Measurements from ENCODE around the gene PER3. TPM values are rescaled to one million over a fixed set of nuclear protein-coding genes. Genes with fewer than 3 reads are reported as not detected.

Gene PER3
- total RNA-seq, 2 experiments from 2014 or later, result 1.6 to 2.1 TPM

- Mint-ChIP-seq H3K36me3 (ENCODE audit: low read depth) (no peaks in the 10 kb centered on the region), H3K27ac (no peak overlapping the region), H3K4me3 (no peak overlapping the region), H3K4me1 (no peaks in the 10 kb centered on the region), H3K27me3 (peaks cover 22% of the 10 kb centered on the region), H3K9me3 (no peaks in the 10 kb centered on the region)
- ChIA-PET CTCF (interaction anchor here (0.6 to 1.5 kb wide), 2 partner anchors 8 to 941 kb away, joined by 4 to 5 read pairs; no protein-coding TSS in a partner anchor), POLR2A (no interaction called here)
- no peak for DNase-seq
These were observed 23.0 kb upstream of the PER3 start for GRCh38 chr1:7761103-7761502.

- Mint-ChIP-seq H3K4me1 (peaks cover 9% of the 10 kb centered on the region), H3K27ac (no peak overlapping the region), H3K9me3 (no peaks in the 10 kb centered on the region), H3K27me3 (peaks cover 36% of the 10 kb centered on the region), H3K36me3 (ENCODE audit: low read depth) (no peaks in the 10 kb centered on the region), H3K4me3 (no peak overlapping the region)
- DNase-seq, result no peak
- CTCF ChIA-PET, result interaction anchor here (1.0 to 1.4 kb wide), 2 partner anchors 14 to 84 kb away, joined by 3 to 4 read pairs; no protein-coding TSS in a partner anchor
- POLR2A ChIA-PET, result no interaction called here
These were observed 16.9 kb upstream of the PER3 start for GRCh38 chr1:7767176-7767575.

- ChIA-PET POLR2A (no interaction called here), CTCF (interaction anchor here (1.7 kb wide), 1 partner anchor 16 kb away, joined by 7 read pairs; no protein-coding TSS in a partner anchor)
- H3K27me3 Mint-ChIP-seq, result peaks cover 29% of the 10 kb centered on the region
These were observed 15.5 kb upstream of the PER3 start for GRCh38 chr1:7768583-7768982.

DNA sequence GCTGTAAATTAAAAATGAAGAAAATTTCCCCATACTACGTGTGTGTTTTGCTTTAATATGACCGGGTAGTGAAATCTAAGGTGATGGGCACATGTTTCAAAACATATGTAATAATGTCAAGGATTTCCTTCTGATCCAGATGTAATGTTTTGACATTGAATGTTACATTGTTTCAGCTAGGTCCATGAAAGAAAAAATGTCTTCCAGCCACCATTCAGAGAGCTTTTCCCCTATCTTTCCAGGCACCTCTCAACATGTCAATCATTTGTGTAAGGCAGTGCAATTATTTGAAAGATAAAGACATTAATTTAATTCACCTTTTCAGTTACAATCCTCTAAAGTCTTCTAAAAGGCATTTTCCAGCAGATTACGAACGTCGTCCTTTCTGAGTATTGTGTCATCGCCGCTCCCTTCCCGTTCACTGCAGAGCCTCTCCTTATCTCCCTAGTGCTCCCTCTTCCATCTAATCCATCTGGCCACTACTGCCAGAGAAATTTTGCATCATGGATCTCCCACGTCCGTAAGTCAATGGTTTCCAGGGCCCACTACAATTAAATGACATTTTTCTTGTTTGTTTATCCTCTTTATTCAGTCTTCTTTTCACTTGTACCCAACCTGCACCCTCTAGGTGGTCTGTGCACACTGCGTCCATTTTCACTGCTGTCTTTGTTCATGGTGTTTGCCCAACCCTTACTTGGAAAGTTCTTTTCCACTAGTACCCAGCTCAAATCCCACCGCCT, 14.2 kb upstream of the PER3 start:
- ChIA-PET POLR2A (no interaction called here), CTCF (interaction anchor here (1.7 kb wide), 1 partner anchor 17 kb away, joined by 7 read pairs; no protein-coding TSS in a partner anchor)
- peaks cover 27% of the 10 kb centered on the region for H3K4me1 Mint-ChIP-seq
- no peaks in the 10 kb centered on the region for H3K9me3 Mint-ChIP-seq
- peaks cover 15% of the 10 kb centered on the region for H3K36me3 Mint-ChIP-seq (ENCODE audit: low read depth)
- peaks cover 29% of the 10 kb centered on the region for H3K27me3 Mint-ChIP-seq
- no peak for DNase-seq
- H3K27ac Mint-ChIP-seq, result peak overlapping the region; percentile 37
- H3K4me3 Mint-ChIP-seq, result peak overlapping the region; percentile 21

More at GRCh38 chr1:7768583-7768982, 15.5 kb upstream of the PER3 start:
- H3K36me3 Mint-ChIP-seq (ENCODE audit: low read depth), result peaks cover 5% of the 10 kb centered on the region
- no peak overlapping the region for H3K4me3 Mint-ChIP-seq
- peaks cover 22% of the 10 kb centered on the region for H3K4me1 Mint-ChIP-seq
- no peaks in the 10 kb centered on the region for H3K9me3 Mint-ChIP-seq
- no peak overlapping the region for H3K27ac Mint-ChIP-seq
- DNase-seq, result no peak

- Mint-ChIP-seq H3K4me1 (peaks cover 31% of the 10 kb centered on the region), H3K36me3 (ENCODE audit: low read depth) (peaks cover 18% of the 10 kb centered on the region), H3K27ac (peak overlapping the region; percentile 83), H3K9me3 (no peaks in the 10 kb centered on the region), H3K4me3 (peak overlapping the region; percentile 79), H3K27me3 (peaks cover 29% of the 10 kb centered on the region)
- DNase-seq, result no peak
- CTCF ChIA-PET, result no interaction called here
- POLR2A ChIA-PET, result no interaction called here
These were observed 13.5 kb upstream of the PER3 start for GRCh38 chr1:7770669-7770996.

- ChIA-PET POLR2A (no interaction called here), CTCF (interaction anchor here (0.5 kb wide), 1 partner anchor 170 kb away, joined by 3 read pairs; no protein-coding TSS in a partner anchor)
- H3K36me3 Mint-ChIP-seq (ENCODE audit: low read depth), result peaks cover 20% of the 10 kb centered on the region
- DNase-seq, result peak; percentile 87
- H3K9me3 Mint-ChIP-seq, result no peaks in the 10 kb centered on the region
- peak within 1 kb of the TSS; percentile 89 for H3K27ac Mint-ChIP-seq
- H3K4me3 Mint-ChIP-seq, result peak within 1 kb of the TSS; percentile 81
- peaks cover 32% of the 10 kb centered on the region for H3K4me1 Mint-ChIP-seq
- H3K27me3 Mint-ChIP-seq, result peaks cover 28% of the 10 kb centered on the region
These were observed 12.9 kb upstream of the PER3 start, which contains the start of gene VAMP3 for GRCh38 chr1:7770997-7771822. Gene VAMP3 (plus strand): TSS chr1:7771296. CDS start chr1:7771384, 88 bp downstream.

GRCh38 chr1:7771823-7772299, 12.2 kb upstream of the PER3 start:
- peaks cover 21% of the 10 kb centered on the region for H3K27me3 Mint-ChIP-seq
- H3K36me3 Mint-ChIP-seq (ENCODE audit: low read depth), result peaks cover 24% of the 10 kb centered on the region
- CTCF ChIA-PET, result interaction anchor here (0.5 kb wide), 1 partner anchor 170 kb away, joined by 3 read pairs; no protein-coding TSS in a partner anchor
- POLR2A ChIA-PET, result no interaction called here
- no peak for DNase-seq
- H3K27ac Mint-ChIP-seq, result peak overlapping the region; percentile 89
- no peaks in the 10 kb centered on the region for H3K9me3 Mint-ChIP-seq
- H3K4me3 Mint-ChIP-seq, result peak overlapping the region; percentile 81
- peaks cover 34% of the 10 kb centered on the region for H3K4me1 Mint-ChIP-seq

- no peak overlapping the region for H3K27ac Mint-ChIP-seq
- H3K4me1 Mint-ChIP-seq, result peaks cover 42% of the 10 kb centered on the region
- H3K27me3 Mint-ChIP-seq, result no peaks in the 10 kb centered on the region
- no peak for DNase-seq
- H3K9me3 Mint-ChIP-seq, result no peaks in the 10 kb centered on the region
- peaks cover 53% of the 10 kb centered on the region for H3K36me3 Mint-ChIP-seq (ENCODE audit: low read depth)
- CTCF ChIA-PET, result no interaction called here
- H3K4me3 Mint-ChIP-seq, result no peak overlapping the region
- POLR2A ChIA-PET, result no interaction called here
These were observed 6.5 kb upstream of the PER3 start for GRCh38 chr1:7777591-7777990.

GRCh38 chr1:7778133-7778628, 5.9 kb upstream of the PER3 start:
- H3K4me3 Mint-ChIP-seq, result no peak overlapping the region
- no peak for DNase-seq
- H3K27ac Mint-ChIP-seq, result no peak overlapping the region
- no peaks in the 10 kb centered on the region for H3K27me3 Mint-ChIP-seq
- H3K9me3 Mint-ChIP-seq, result no peaks in the 10 kb centered on the region
- ChIA-PET CTCF (no interaction called here), POLR2A (no interaction called here)
- peaks cover 51% of the 10 kb centered on the region for H3K36me3 Mint-ChIP-seq (ENCODE audit: low read depth)
- peaks cover 41% of the 10 kb centered on the region for H3K4me1 Mint-ChIP-seq

GRCh38 chr1:7780976-7781375, 3.1 kb upstream of the PER3 start:
- CTCF ChIA-PET, result no interaction called here
- Mint-ChIP-seq H3K27ac (no peak overlapping the region), H3K36me3 (ENCODE audit: low read depth) (peaks cover 33% of the 10 kb centered on the region), H3K27me3 (peaks cover 3% of the 10 kb centered on the region), H3K9me3 (no peaks in the 10 kb centered on the region), H3K4me1 (peaks cover 31% of the 10 kb centered on the region), H3K4me3 (no peak overlapping the region)
- POLR2A ChIA-PET, result no interaction called here
- DNase-seq, result no peak

- CTCF ChIA-PET, result no interaction called here
- Mint-ChIP-seq H3K27ac (peak overlapping the region; percentile 87), H3K27me3 (peaks cover 3% of the 10 kb centered on the region), H3K36me3 (ENCODE audit: low read depth) (peaks cover 31% of the 10 kb centered on the region), H3K4me3 (peak overlapping the region; percentile 10), H3K9me3 (no peaks in the 10 kb centered on the region), H3K4me1 (peaks cover 29% of the 10 kb centered on the region)
- POLR2A ChIA-PET, result no interaction called here
- no peak for DNase-seq
These were observed 2.6 kb upstream of the PER3 start for GRCh38 chr1:7781501-7781900.

- Mint-ChIP-seq H3K4me1 (peaks cover 29% of the 10 kb centered on the region), H3K4me3 (peak overlapping the region; percentile 72), H3K9me3 (no peaks in the 10 kb centered on the region), H3K27me3 (peaks cover 3% of the 10 kb centered on the region), H3K27ac (peak overlapping the region; percentile 87), H3K36me3 (ENCODE audit: low read depth) (peaks cover 27% of the 10 kb centered on the region)
- ChIA-PET CTCF (no interaction called here), POLR2A (no interaction called here)
- DNase-seq, result peak; percentile 33
These were observed 2.1 kb upstream of the PER3 start for GRCh38 chr1:7781923-7782495.

All from activated CD4-positive, alpha-beta T cell treated with anti-CD3 and anti-CD28 coated beads, Interleukin-2, amount 10 ng/mL, durations not matched to agents 7 days and 5 days (primary cell).